Nephron progenitor cell (in vitro differentiated cells): ENCODE results near the gene MS4A18.

ENCODE experiments used
- DNase-seq: peaks from one replicate; pipeline ENCODE4 v3.0.0; 2021
- H3K27ac Mint-ChIP-seq: 2 replicates; pipeline ENCODE4 v1.8.0; 2021; ENCODE audit warnings: mild to moderate bottlenecking, moderate library complexity, mixed read lengths
- H3K27me3 Mint-ChIP-seq: 2 replicates; pipeline ENCODE4 v1.8.0; 2021; ENCODE audit warnings: mild to moderate bottlenecking, low read depth, mixed read lengths; ENCODE audit not compliant: poor library complexity
- H3K36me3 Mint-ChIP-seq: 2 replicates; pipeline ENCODE4 v1.8.0; 2021; ENCODE audit warnings: low read depth, mixed read lengths
- H3K4me1 Mint-ChIP-seq: 2 replicates; pipeline ENCODE4 v1.8.0; 2021; ENCODE audit warnings: mixed read lengths
- H3K4me3 Mint-ChIP-seq: 2 replicates; pipeline ENCODE4 v1.8.0; 2021; ENCODE audit warnings: mild to moderate bottlenecking, moderate library complexity, mixed read lengths
- H3K9me3 Mint-ChIP-seq: 2 replicates; pipeline ENCODE4 v1.8.0; 2021; ENCODE audit warnings: mild to moderate bottlenecking, moderate library complexity, mixed read lengths
- TF ChIP-seq, protein P1 (sequence below): fragments of 200-600 bp; sonication (generic); IDR thresholded peaks from 2 replicates; pipeline ENCODE4 v1.5.0; 2021; ENCODE audit warnings: antibody characterized with exemption

The MS4A18 gene

DNA sequence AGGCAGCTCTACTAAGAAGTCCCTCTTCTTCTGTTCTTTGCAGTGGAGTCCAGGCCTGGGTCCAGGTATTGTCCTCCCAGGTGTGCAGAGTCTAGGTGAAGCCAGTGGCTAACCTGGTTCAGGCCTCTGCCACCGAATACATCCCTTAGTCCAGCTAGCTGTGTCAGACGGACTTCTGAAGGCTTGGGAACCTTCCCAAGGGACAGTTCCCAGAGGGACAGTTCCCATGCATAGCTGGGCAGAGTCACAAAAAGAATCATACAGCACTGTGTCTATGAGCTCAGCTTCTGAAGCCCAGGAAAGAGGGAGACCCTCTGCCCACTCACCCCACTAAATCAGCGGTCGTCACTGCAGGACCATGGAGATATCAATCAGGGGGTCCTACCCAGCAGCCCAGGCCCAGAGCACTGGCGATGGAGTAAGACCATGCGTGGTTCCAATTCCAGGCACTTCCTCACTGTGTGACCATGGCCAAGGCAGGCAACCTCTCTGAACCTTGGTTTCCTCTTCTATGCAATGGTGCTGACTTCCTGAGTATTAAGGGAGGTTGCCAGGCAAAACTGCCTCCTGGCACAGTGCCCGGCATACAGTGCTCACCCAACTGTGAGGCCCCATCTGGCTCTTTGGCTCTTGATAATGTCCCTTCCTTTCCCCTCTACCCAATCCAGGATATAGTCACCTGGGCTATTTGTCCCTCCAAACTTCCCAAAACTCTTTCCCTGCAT lies 64.0 kb downstream of the MS4A18 start:
- Mint-ChIP-seq H3K4me1 (peaks cover 19% of the 10 kb centered on the region), H3K36me3 (no peaks in the 10 kb centered on the region), H3K27me3 (peaks cover 19% of the 10 kb centered on the region), H3K27ac (no peak overlapping the region), H3K4me3 (no peak overlapping the region), H3K9me3 (peaks cover 20% of the 10 kb centered on the region)
- TF ChIP-seq, protein P1, sequence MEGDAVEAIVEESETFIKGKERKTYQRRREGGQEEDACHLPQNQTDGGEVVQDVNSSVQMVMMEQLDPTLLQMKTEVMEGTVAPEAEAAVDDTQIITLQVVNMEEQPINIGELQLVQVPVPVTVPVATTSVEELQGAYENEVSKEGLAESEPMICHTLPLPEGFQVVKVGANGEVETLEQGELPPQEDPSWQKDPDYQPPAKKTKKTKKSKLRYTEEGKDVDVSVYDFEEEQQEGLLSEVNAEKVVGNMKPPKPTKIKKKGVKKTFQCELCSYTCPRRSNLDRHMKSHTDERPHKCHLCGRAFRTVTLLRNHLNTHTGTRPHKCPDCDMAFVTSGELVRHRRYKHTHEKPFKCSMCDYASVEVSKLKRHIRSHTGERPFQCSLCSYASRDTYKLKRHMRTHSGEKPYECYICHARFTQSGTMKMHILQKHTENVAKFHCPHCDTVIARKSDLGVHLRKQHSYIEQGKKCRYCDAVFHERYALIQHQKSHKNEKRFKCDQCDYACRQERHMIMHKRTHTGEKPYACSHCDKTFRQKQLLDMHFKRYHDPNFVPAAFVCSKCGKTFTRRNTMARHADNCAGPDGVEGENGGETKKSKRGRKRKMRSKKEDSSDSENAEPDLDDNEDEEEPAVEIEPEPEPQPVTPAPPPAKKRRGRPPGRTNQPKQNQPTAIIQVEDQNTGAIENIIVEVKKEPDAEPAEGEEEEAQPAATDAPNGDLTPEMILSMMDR: no peak
- no peak for DNase-seq

DNA sequence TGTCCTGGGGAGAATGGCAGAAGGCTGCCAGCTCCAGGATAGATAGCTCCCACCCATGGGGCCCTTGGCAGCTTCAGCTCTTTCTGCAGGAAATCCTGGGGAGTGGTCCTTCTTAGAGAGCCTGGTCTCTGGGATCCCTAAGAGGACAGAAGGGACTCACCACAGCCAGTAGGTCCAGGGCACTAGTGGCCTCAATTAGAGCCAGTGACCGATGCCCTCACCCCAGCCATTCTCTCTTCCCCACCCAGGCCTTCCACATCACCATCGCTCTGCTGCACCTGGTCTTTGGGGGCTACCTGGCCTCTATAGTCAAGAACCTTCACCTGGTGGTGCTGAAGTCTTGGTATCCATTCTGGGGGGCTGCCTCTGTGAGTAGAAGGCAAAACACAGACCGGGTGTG lies 66.2 kb downstream of the MS4A18 start:
- peaks cover 10% of the 10 kb centered on the region for H3K4me1 Mint-ChIP-seq
- TF ChIP-seq, protein P1: no peak
- DNase-seq: no peak
- H3K9me3 Mint-ChIP-seq: peaks cover 20% of the 10 kb centered on the region
- no peak overlapping the region for H3K27ac Mint-ChIP-seq
- H3K4me3 Mint-ChIP-seq: no peak overlapping the region
- no peaks in the 10 kb centered on the region for H3K36me3 Mint-ChIP-seq
- peaks cover 19% of the 10 kb centered on the region for H3K27me3 Mint-ChIP-seq

DNA sequence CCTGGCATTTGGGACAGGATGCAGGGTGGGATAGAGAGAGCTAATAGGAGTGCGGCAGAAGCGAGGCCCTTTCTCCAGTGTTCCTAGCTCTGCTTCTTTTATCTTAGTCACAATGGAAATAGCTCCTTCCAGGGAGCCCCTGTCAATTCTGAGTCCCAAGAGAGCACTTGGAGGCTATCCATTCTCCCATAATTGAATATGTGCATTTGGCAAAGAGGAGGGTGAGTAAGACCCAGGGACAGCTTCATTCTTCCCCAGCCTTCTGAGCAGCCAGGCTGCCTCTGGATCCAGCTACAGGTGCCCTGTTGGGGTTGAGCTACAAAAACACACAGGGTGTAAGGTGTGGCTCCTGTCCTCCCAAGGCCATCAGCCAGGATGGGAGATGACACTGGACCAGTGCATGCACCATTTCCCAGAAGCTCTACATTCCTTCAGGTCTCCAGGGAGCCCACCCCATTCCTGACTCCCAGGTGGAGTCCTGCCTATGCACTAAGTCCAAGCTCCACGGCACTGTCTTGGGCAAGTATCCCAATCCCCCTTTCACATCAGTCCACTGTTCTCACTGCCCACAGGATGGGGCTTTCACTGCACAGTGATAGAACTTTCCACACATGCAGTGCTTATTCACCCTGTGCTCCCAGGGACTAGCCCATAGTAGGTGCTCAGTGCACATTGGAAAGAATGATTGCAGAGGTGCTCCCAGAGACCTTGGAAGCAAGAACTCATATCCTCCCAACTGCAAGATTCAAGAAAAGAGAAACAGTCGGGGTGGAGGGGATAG lies 66.8 kb downstream of the MS4A18 start:
- TF ChIP-seq, protein P1: no peak
- Mint-ChIP-seq H3K36me3 (no peaks in the 10 kb centered on the region), H3K27me3 (peaks cover 21% of the 10 kb centered on the region), H3K4me1 (peaks cover 4% of the 10 kb centered on the region), H3K9me3 (peaks cover 20% of the 10 kb centered on the region), H3K4me3 (no peak overlapping the region), H3K27ac (no peak overlapping the region)
- DNase-seq: no peak

DNA sequence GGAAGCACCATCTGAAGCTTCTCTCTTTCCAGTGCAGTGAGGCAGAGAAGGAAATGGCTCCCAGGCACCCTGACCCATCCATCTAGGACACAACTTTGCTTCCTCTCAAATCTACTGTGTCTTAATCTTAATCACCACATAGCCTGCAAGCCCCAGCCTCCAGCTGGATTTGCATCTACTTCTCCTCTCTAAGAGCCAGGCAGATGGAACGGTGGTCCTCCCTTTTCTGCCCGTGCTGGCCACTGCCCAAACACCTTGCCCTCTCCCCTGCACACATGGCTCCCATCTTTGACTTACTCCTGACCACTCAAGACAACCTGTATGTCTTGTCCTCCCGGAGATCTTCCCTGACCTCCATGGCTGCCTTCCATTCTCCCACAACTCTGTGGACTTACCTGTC lies 68.0 kb downstream of the MS4A18 start:
- TF ChIP-seq, protein P1: no peak
- H3K4me3 Mint-ChIP-seq: no peak overlapping the region

More for the DNA sequence above, 68.0 kb downstream of the MS4A18 start:
- no peaks in the 10 kb centered on the region for H3K36me3 Mint-ChIP-seq
- no peak for DNase-seq
- H3K27me3 Mint-ChIP-seq: peaks cover 29% of the 10 kb centered on the region
- peaks cover 20% of the 10 kb centered on the region for H3K9me3 Mint-ChIP-seq
- H3K27ac Mint-ChIP-seq: no peak overlapping the region
- no peaks in the 10 kb centered on the region for H3K4me1 Mint-ChIP-seq
